ENCODE measurements around the gene ZC3H13.

The ZC3H13 gene

DNA sequence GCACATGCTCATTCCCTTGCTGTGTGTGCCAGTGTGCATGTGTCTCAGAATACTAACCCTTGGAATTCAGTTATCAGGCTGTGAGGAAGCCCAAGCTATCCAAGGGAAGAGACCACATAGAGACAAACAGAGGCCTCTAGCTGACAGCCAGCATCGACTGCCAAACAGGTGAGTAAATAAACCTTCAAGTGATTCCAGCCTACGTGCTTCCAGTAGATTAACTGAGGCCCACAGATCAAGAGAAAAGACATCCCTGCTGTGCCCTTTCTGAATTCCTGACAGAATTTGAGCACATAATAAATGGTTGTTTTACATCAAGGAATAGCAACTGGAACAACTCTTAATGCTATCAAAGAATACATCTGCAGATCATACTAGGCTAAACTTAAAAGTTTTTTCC lies 17.5 kb downstream of the ZC3H13 start:
- TF ChIP-seq, protein P1, sequence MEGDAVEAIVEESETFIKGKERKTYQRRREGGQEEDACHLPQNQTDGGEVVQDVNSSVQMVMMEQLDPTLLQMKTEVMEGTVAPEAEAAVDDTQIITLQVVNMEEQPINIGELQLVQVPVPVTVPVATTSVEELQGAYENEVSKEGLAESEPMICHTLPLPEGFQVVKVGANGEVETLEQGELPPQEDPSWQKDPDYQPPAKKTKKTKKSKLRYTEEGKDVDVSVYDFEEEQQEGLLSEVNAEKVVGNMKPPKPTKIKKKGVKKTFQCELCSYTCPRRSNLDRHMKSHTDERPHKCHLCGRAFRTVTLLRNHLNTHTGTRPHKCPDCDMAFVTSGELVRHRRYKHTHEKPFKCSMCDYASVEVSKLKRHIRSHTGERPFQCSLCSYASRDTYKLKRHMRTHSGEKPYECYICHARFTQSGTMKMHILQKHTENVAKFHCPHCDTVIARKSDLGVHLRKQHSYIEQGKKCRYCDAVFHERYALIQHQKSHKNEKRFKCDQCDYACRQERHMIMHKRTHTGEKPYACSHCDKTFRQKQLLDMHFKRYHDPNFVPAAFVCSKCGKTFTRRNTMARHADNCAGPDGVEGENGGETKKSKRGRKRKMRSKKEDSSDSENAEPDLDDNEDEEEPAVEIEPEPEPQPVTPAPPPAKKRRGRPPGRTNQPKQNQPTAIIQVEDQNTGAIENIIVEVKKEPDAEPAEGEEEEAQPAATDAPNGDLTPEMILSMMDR (IDR thresholded peaks at IDR 0.05; ENCODE audit: insufficient read depth, missing control alignments): no peak

DNA sequence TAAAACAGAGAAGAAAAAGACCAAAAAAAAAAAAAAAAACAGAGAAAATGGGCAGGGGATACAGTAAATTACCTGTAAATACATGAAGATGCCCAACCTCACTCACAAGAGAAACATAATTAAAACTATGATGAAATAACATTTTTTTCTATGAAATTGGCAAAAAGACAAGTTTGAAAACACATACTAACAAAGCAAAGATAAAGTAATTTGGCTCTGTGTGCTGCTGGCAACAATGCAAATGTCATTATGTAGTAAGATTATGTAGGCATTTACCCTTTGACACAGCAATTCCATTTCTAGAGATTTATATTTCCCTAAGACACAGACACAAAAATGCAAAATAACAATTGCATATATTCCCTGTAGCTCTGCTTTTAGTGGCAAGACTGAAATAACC lies 20.2 kb downstream of the ZC3H13 start:
- FAIRE-seq (no peak), DNase-seq (ENCODE audit: insufficient read length, low spot score) (no peak)
- TF ChIP-seq, protein P1 (IDR thresholded peaks at IDR 0.05; ENCODE audit: insufficient read depth, missing control alignments): no peak

More for the DNA sequence above, 17.5 kb downstream of the ZC3H13 start:
- DNase-seq (ENCODE audit: insufficient read length, low spot score) (no peak), FAIRE-seq (no peak)

DNA sequence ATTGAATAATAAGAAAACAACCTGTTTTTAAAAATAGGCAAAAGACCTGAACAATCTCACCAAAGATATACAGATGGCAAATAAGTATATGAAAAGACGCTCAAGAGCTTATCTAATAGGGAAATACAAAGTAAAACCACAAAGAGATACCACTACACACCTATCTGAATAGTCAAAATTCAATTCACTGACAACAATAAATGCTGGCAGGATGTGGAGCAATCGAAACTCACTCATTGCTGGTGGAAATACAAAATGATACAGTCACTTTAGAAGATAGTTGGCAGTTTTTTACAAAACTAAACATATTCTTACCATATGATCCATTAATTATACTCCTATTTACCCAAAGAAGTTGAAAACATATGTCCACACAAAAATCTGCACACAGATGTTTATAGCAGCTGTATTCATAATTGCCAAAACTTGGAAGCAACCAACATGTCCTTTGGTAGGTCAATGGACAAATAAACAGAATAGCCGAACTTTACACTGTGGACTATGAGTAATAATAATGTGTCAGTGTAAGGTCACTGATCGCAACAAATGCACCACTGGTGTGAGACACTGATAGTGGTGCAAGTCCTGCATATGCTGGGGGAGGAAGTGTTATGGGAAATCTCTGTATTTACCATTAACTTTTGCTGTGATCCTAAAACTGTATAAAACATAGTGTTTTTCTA lies 20.8 kb downstream of the ZC3H13 start:
- TF ChIP-seq, protein P1 (IDR thresholded peaks at IDR 0.05; ENCODE audit: insufficient read depth, missing control alignments): no peak
- no peak for FAIRE-seq
- DNase-seq (ENCODE audit: insufficient read length, low spot score): no peak

DNA sequence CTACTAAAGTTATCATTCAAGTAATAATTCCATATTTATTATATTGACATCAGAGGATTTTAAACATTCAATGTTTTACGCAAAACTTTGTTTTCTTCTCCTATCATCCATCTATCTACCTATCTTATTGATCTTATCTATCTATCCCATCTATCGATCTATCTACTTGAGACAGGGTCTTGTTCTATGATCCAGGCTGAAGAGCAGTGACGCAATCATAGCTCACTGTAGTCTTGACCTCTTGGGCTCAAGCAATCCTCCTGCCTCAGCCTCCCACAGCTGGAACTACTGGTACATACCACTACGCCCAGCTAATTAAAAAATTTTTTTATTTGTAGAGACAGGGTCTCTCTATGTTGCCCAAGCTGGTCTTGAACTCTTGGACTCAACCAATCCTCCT lies 27.4 kb downstream of the ZC3H13 start:
- DNase-seq (ENCODE audit: insufficient read length, low spot score): no peak
- no peak for FAIRE-seq
- TF ChIP-seq, protein P1 (IDR thresholded peaks at IDR 0.05; ENCODE audit: insufficient read depth, missing control alignments): no peak

DNA sequence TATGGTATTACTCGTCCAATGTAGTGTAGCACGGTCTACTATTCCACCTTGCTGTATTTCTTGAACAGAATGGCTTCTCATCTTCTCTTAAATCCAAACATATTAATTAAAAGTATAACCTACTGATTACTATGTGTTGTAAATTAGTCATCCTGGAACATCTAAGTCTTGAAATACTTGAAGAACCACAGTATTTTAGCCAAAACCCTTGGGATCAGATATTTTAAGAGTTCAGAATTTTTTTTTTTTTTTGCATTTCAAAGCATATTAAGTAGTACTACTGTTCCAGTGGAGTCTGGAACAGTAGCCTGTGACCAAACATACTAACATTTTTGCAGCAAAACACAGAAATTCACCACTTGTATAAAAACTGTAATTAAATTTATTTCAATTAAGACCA lies 30.1 kb downstream of the ZC3H13 start:
- DNase-seq (ENCODE audit: insufficient read length, low spot score): no peak
- FAIRE-seq: no peak
- TF ChIP-seq, protein P1 (IDR thresholded peaks at IDR 0.05; ENCODE audit: insufficient read depth, missing control alignments): no peak

DNA sequence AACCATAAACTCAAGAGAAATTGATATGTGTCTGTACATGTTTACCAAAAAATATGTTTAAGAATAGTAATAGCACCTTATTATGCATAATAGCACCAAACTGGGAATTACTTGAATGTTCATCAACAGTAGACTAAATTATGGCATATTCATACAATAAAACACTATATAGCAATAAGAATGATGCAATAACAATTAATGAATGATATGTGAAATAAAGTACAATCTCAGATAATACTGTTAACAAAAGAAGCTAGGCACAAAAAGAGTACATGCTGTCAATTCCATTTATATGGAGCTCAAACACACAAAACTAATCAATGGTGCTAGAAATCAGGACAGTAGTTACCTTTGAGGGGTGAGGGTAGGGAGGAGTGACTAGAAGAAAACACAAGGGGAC lies 36.3 kb downstream of the ZC3H13 start:
- DNase-seq (ENCODE audit: insufficient read length, low spot score) (no peak), FAIRE-seq (no peak)
- TF ChIP-seq, protein P1 (IDR thresholded peaks at IDR 0.05; ENCODE audit: insufficient read depth, missing control alignments): no peak

DNA sequence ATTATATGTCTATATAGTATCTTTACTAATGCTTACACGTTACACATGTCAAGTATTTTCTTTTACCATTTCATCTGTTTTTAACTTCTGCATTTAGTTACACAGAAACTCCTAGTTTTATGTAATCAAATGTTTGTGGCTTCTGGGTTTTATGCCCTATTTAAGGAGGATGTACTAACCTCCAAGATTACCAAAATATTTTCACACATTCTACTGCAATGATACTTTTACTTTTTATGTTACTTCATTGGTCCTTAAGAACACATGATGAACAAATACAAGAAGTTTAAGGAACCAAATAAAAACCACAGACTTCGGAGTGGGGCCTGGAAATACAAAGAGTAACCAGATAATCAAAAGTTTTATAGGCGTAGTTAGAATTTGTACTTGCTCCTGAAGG lies 37.2 kb downstream of the ZC3H13 start:
- DNase-seq (ENCODE audit: insufficient read length, low spot score) (no peak), FAIRE-seq (peak; percentile 60)
- TF ChIP-seq, protein P1 (IDR thresholded peaks at IDR 0.05; ENCODE audit: insufficient read depth, missing control alignments): no peak
